ENCODE results near the gene TSPAN32. TPM values are rescaled to one million over a fixed set of nuclear protein-coding genes. Genes with fewer than 3 reads are reported as not detected.

TSPAN32 gene
- total RNA-seq, 1 experiment from 2014 or later = not detected

DNA sequence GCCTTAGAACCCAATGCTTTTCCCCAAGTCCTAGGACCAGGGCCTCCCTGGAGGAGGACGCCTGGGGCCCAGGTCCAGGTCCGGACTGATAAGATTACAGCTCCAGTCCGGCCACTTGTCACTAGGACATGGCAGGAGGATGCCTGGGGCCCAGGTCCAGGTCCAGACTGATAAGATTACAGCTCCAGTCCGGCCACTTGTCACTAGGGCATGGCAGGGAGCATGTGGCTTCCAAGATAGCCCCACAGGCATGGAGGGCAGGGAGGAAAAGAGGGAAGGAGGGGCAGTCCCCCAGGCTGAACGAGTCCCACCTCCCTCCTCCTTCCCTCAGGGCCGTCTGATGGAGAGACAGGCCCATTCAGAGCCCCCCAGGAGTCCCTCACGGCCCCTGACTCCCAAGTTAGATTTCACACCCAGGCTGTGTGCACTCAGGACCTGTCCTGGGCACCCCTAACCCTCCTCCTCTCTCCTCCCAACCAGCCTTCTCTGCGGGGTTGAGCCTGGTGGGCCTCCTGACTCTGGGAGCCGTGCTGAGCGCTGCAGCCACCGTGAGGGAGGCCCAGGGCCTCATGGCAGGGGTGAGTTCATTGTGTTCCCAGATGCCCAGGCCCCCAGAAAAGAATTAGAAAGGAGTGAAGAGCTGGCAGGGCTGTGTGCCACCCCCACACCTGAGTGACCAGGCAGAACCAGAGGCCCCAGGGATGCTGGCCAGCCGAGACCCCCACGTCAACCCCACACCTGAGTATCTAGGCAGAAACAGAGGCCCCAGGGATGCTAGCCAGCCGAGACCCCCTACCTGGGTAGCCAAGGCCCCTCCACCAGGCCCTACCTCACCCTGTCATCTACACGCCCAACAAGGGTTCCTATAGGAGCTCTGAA lies 2.1 kb downstream of the TSPAN32 start:
- H3K79me2 ChIP-seq (ENCODE audit: low read length) = no peaks in the 10 kb centered on the region
- H3K9me2 ChIP-seq (replicated peaks; ENCODE audit: insufficient read depth, low read length) = no peaks in the 10 kb centered on the region
- no peak overlapping the region for H3K4me2 ChIP-seq (ENCODE audit: low read depth, low read length, poor library complexity, severe bottlenecking)
- H3K4me1 ChIP-seq (ENCODE audit: low read length) = no peaks in the 10 kb centered on the region
- H2AFZ ChIP-seq (ENCODE audit: low read length) = no peak overlapping the region
- H3K36me3 ChIP-seq (ENCODE audit: insufficient read depth, low read length) = no peaks in the 10 kb centered on the region
- no peak overlapping the region for H3K9ac ChIP-seq (ENCODE audit: low read length)
- H4K20me1 ChIP-seq (ENCODE audit: insufficient read depth, low read depth, low read length) = no peaks in the 10 kb centered on the region
- H3K9me3 ChIP-seq (ENCODE audit: low read length) = no peaks in the 10 kb centered on the region
- no peak overlapping the region for H3K4me3 ChIP-seq (ENCODE audit: low read length)
- no peak for DNase-seq
- no peak overlapping the region for H3K27ac ChIP-seq (ENCODE audit: low read length)
- no peaks in the 10 kb centered on the region for H3K27me3 ChIP-seq (ENCODE audit: low read length)

DNA sequence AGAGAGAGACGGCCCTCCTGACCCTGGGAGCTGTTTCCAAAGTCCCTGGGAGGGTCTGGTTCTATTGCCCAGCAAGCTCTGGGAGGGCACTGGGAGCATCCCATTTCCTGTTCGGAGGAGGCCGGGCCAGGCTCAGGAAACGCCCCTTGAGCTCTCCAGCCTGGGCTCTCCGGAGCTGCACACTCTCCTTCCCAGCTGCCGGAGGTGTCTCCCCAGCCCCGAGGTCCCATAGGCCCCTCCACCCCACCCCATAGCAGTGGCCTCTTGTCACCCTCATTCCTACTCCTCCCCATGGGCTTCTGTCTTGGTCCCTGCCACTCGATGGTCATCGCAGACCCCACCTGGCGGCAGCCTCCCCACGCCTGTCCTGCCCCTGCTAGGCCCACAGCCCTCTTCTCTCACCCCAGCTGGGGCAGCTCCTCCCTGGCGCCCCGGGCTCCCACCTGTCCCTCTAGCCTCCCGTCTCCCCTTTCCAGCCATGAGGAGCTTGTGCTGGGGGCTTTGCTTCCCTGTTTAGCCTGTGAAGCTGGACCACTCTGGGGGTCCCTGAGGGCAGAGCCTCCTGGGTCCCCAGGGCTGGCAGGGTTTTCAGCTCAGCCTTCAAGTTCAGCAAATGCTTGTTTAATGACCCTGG lies 2.8 kb downstream of the TSPAN32 start:
- Histone ChIP-seq H3K9ac (ENCODE audit: low read length) (no peak overlapping the region), H3K27ac (ENCODE audit: low read length) (no peak overlapping the region), H2AFZ (ENCODE audit: low read length) (no peak overlapping the region)

DNA sequence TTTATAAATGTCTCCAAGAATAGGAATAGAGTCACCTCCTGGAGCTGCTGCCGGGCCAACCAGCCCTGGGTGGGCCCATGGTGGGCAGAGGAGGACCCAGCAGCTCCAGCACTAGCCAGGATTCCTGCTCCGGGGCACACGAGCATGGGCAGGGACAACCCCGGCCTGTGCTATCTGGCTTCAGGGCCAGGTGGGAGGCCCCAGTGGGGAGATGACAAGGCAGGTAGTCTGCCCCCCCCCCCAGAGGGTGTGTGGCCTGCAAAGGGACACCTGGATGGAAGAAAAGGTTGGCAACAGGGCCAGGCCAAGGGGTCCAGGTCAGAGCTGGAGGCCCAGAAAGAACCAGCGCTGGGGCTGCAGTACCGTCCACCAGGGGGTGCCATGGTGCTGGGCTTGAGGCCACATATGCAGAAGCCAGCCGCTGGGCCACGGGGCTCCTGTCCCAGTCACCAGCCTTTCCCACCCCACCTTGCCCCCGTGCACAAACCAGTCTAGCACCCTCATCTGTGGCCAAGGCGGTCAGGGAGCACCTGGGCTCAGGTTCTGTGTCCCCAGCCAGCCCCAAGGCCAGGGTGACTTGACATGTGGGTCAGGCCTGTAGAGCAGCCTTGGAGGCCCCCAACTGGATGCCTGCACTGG lies 3.4 kb downstream of the TSPAN32 start:
- no peaks in the 10 kb centered on the region for H3K9me3 ChIP-seq (ENCODE audit: low read length)
- no peak overlapping the region for H3K4me3 ChIP-seq (ENCODE audit: low read length)
- no peak overlapping the region for H3K27ac ChIP-seq (ENCODE audit: low read length)
- no peak overlapping the region for H3K4me2 ChIP-seq (ENCODE audit: low read depth, low read length, poor library complexity, severe bottlenecking)
- H2AFZ ChIP-seq (ENCODE audit: low read length) = no peak overlapping the region
- H3K4me1 ChIP-seq (ENCODE audit: low read length) = no peaks in the 10 kb centered on the region
- H3K9me2 ChIP-seq (replicated peaks; ENCODE audit: insufficient read depth, low read length) = no peaks in the 10 kb centered on the region
- no peaks in the 10 kb centered on the region for H3K36me3 ChIP-seq (ENCODE audit: insufficient read depth, low read length)
- peak; percentile 91 for DNase-seq
- H3K27me3 ChIP-seq (ENCODE audit: low read length) = no peaks in the 10 kb centered on the region
- no peaks in the 10 kb centered on the region for H4K20me1 ChIP-seq (ENCODE audit: insufficient read depth, low read depth, low read length)
- H3K9ac ChIP-seq (ENCODE audit: low read length) = 0 out of 2 replicates have a peak overlapping the region, but pooled peaks have one; percentile 18
- H3K79me2 ChIP-seq (ENCODE audit: low read length) = no peaks in the 10 kb centered on the region

More for the DNA sequence above, 2.8 kb downstream of the TSPAN32 start:
- Histone ChIP-seq H3K4me3 (ENCODE audit: low read length) (no peak overlapping the region), H3K27me3 (ENCODE audit: low read length) (no peaks in the 10 kb centered on the region), H3K9me3 (ENCODE audit: low read length) (no peaks in the 10 kb centered on the region), H3K9me2 (replicated peaks; ENCODE audit: insufficient read depth, low read length) (no peaks in the 10 kb centered on the region), H3K4me2 (ENCODE audit: low read depth, low read length, poor library complexity, severe bottlenecking) (no peak overlapping the region), H3K36me3 (ENCODE audit: insufficient read depth, low read length) (no peaks in the 10 kb centered on the region), H3K4me1 (ENCODE audit: low read length) (no peaks in the 10 kb centered on the region), H4K20me1 (ENCODE audit: insufficient read depth, low read depth, low read length) (no peaks in the 10 kb centered on the region), H3K79me2 (ENCODE audit: low read length) (no peaks in the 10 kb centered on the region)
- no peak for DNase-seq

DNA sequence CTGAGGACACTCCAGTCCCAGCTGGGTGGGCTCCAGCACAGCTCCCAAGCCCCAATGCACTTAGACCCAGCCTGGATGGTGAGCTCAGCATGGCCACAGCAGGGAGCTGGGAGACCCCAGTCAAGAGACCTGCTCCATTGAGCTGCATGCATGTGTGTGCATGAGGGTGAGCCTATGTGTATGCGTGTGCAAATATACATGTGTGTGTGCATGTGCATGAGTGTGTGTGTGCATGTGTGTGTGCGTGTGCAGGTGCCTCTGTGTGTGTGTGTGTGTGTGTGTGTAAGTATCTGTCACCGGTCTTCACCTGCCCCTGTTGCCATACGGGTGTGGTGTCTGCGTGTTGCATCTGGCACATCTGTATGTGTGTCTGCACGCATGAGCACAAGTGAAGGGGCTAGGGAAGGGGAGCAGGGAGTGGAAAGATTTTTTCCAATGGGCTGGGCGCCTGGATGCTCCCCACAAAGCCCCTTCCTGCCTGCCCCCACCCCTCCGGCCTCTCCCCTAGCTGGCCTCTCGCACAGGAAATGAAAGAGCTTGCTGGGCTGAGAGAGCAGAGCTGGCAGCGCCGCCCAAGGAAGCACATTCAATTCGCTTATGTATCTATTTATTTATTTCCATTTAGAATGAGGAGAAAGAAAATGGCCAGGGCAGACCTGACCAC lies 4.1 kb downstream of the TSPAN32 start:
- H3K27ac ChIP-seq (ENCODE audit: low read length) = no peak overlapping the region
- H3K4me1 ChIP-seq (ENCODE audit: low read length) = no peaks in the 10 kb centered on the region
- H3K9me3 ChIP-seq (ENCODE audit: low read length) = no peaks in the 10 kb centered on the region
- H4K20me1 ChIP-seq (ENCODE audit: insufficient read depth, low read depth, low read length) = no peaks in the 10 kb centered on the region
- no peak overlapping the region for H3K4me3 ChIP-seq (ENCODE audit: low read length)
- DNase-seq = no peak
- no peaks in the 10 kb centered on the region for H3K9me2 ChIP-seq (replicated peaks; ENCODE audit: insufficient read depth, low read length)
- H3K9ac ChIP-seq (ENCODE audit: low read length) = 0 out of 2 replicates have a peak overlapping the region, but pooled peaks have one; percentile 18
- no peaks in the 10 kb centered on the region for H3K36me3 ChIP-seq (ENCODE audit: insufficient read depth, low read length)
- no peaks in the 10 kb centered on the region for H3K27me3 ChIP-seq (ENCODE audit: low read length)
- no peaks in the 10 kb centered on the region for H3K79me2 ChIP-seq (ENCODE audit: low read length)
- H3K4me2 ChIP-seq (ENCODE audit: low read depth, low read length, poor library complexity, severe bottlenecking) = no peak overlapping the region
- no peak overlapping the region for H2AFZ ChIP-seq (ENCODE audit: low read length)

DNA sequence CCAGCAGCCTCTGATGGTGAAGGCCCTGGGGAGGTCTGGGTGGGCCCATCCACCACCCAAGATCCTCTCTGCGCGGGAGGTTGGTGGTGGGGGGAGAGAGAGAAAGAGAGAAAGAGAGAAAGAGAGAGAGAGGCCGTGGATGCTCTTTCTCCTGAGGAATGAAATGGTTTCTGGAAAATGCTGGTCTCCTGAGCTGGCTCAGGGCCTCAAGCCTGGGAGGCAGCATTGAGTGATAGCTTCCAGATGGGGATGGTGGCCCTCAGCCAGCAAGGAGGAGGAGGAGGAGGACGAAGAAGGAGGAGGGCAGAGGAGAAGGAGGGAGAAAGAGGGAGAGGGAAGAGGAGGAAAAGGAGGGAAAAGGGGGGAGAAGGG lies 4.6 kb downstream of the TSPAN32 start:
- H3K9ac ChIP-seq (ENCODE audit: low read length) = no peak overlapping the region
- H3K27ac ChIP-seq (ENCODE audit: low read length) = no peak overlapping the region
- H3K4me1 ChIP-seq (ENCODE audit: low read length) = no peaks in the 10 kb centered on the region

DNA sequence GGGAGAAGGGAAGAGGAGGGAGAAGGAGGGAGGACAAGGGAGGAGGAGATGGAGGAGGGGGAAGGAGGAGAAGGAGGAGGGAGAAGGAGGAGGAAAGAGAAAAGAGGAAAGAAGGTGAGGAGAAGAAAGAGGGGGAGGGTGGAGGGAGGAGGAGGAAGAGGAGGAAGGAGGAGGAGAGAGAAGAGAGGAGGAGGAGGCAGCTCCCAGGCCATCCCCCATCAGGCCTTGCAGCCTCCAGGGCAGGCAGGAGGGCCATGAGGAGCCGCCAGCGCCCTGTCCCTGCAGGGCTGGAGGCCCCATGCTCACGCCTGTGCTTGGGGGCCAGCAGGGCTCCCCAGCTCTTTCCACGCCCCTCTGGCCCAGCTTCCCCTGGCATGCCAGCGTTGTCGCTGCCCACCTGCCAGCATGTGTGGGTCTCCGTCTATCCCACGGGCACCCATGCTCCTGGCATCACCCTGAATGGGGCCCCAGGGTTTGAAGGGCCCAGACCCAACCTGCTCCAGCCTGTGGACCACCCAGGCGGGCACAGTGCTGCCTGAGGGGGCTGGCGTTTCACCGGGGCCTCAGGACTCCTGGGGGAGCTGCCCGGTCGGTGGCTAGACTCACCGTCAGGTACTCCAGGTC lies 5.2 kb downstream of the TSPAN32 start:
- Histone ChIP-seq H3K9me3 (ENCODE audit: low read length) (no peaks in the 10 kb centered on the region), H3K79me2 (ENCODE audit: low read length) (no peaks in the 10 kb centered on the region), H3K9ac (ENCODE audit: low read length) (no peak overlapping the region), H4K20me1 (ENCODE audit: insufficient read depth, low read depth, low read length) (no peaks in the 10 kb centered on the region), H3K4me3 (ENCODE audit: low read length) (no peak overlapping the region), H3K9me2 (replicated peaks; ENCODE audit: insufficient read depth, low read length) (no peaks in the 10 kb centered on the region), H2AFZ (ENCODE audit: low read length) (no peak overlapping the region), H3K4me2 (ENCODE audit: low read depth, low read length, poor library complexity, severe bottlenecking) (no peak overlapping the region), H3K36me3 (ENCODE audit: insufficient read depth, low read length) (no peaks in the 10 kb centered on the region), H3K27ac (ENCODE audit: low read length) (no peak overlapping the region), H3K4me1 (ENCODE audit: low read length) (no peaks in the 10 kb centered on the region), H3K27me3 (ENCODE audit: low read length) (no peaks in the 10 kb centered on the region)
- no peak for DNase-seq

More for the DNA sequence above, 4.6 kb downstream of the TSPAN32 start:
- H4K20me1 ChIP-seq (ENCODE audit: insufficient read depth, low read depth, low read length) = no peaks in the 10 kb centered on the region
- no peak for DNase-seq
- H3K4me2 ChIP-seq (ENCODE audit: low read depth, low read length, poor library complexity, severe bottlenecking) = no peak overlapping the region
- no peak overlapping the region for H2AFZ ChIP-seq (ENCODE audit: low read length)
- H3K4me3 ChIP-seq (ENCODE audit: low read length) = no peak overlapping the region
- no peaks in the 10 kb centered on the region for H3K36me3 ChIP-seq (ENCODE audit: insufficient read depth, low read length)
- no peaks in the 10 kb centered on the region for H3K79me2 ChIP-seq (ENCODE audit: low read length)
- no peaks in the 10 kb centered on the region for H3K9me2 ChIP-seq (replicated peaks; ENCODE audit: insufficient read depth, low read length)
- H3K27me3 ChIP-seq (ENCODE audit: low read length) = no peaks in the 10 kb centered on the region
- H3K9me3 ChIP-seq (ENCODE audit: low read length) = no peaks in the 10 kb centered on the region

DNA sequence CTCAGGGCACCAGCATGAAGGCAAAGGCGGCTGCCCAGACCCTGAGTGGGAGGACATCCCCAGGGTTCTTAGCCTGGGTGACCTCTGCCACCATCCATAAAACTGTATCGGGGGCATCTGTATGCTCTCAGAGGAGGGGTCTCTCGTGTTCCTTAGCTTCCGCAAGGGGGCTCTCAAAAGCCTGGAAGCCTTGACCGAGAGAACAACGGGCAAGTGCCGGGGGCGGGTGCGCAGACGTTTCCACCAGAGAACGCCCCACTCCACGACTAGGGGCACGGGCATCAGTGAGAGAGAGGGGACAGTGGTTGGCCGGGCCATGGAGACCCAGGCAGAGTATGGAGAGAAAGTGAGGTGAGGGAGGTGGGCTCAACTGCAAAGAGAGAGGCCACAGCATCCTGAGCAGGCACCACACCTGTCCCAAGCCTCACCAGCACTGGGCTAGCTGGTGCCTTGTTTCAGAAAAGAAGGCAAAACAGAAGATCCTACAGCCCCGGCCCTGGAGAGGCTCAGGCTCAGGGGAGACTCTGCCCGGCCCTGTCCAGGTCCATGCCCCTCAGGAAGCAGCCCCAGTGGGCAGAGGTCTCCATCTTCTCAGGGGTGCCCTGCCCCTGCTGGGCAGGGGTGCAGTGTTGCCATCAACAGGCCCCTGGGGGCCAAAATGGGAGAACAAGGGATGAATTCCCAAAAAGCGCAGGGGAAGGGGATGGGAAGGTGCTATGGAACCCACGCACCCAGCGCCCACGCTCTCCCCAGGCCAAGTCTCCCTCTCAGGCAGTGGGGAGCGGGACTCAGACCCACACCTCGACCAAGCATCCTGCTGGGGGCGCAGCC lies 5.9 kb downstream of the TSPAN32 start:
- no peaks in the 10 kb centered on the region for H4K20me1 ChIP-seq (ENCODE audit: insufficient read depth, low read depth, low read length)
- no peak for DNase-seq
- H3K4me3 ChIP-seq (ENCODE audit: low read length) = no peak overlapping the region
- no peaks in the 10 kb centered on the region for H3K79me2 ChIP-seq (ENCODE audit: low read length)
- H3K4me2 ChIP-seq (ENCODE audit: low read depth, low read length, poor library complexity, severe bottlenecking) = no peak overlapping the region
- no peak overlapping the region for H3K27ac ChIP-seq (ENCODE audit: low read length)
- H2AFZ ChIP-seq (ENCODE audit: low read length) = no peak overlapping the region
- H3K36me3 ChIP-seq (ENCODE audit: insufficient read depth, low read length) = no peaks in the 10 kb centered on the region
- no peaks in the 10 kb centered on the region for H3K9me2 ChIP-seq (replicated peaks; ENCODE audit: insufficient read depth, low read length)
- H3K4me1 ChIP-seq (ENCODE audit: low read length) = no peaks in the 10 kb centered on the region
- H3K27me3 ChIP-seq (ENCODE audit: low read length) = no peaks in the 10 kb centered on the region
- H3K9me3 ChIP-seq (ENCODE audit: low read length) = no peaks in the 10 kb centered on the region
- no peak overlapping the region for H3K9ac ChIP-seq (ENCODE audit: low read length)
